H1 (cell line): Measurements from ENCODE around the gene CNPY2. TPM values are rescaled to one million over a fixed set of nuclear protein-coding genes. Genes with fewer than 3 reads are reported as not detected.

Experiments
- CTCF ChIA-PET: fragments of 300-600 bp; sonication (Branson Sonifier 250); formaldehyde crosslinking; loops from one replicate; lab custom pipeline; 2021; ENCODE audit not compliant: partially characterized antibody; lab: Charles Lee
- POLR2A ChIA-PET: fragments of 300-600 bp; sonication (Branson Sonifier 250); formaldehyde crosslinking; loops from one replicate; lab custom pipeline; 2021; ENCODE audit warnings: inconsistent platforms; ENCODE audit not compliant: partially characterized antibody; lab: Charles Lee
- DNase-seq, 2 experiments: peaks; one replicate each; pipeline versions ENCODE4 v3.0.0 to v3.0.0-alpha.2; 2010 to 2022; ENCODE audit warnings: low spot score in 2 of 2, low read depth in 1 of 2, mixed read lengths in 1 of 2
- FAIRE-seq: peaks from 2 replicates; lab custom pipeline; 2011; peaks lifted over from hg19 to GRCh38; lab: Jason Lieb, UNC
- H2AFZ ChIP-seq: 2 replicates; pipeline ENCODE4 v1.8.1; 2012; ENCODE audit warnings: low read length, inconsistent platforms
- H2AK5ac ChIP-seq: 2 replicates; pipeline ENCODE4 v1.6.1; 2013; ENCODE audit warnings: low read depth, low read length
- H2BK120ac ChIP-seq: replicated peaks from 2 replicates; pipeline ENCODE3; 2013; ENCODE audit warnings: low read depth, low read length, inconsistent platforms
- H2BK12ac ChIP-seq: 2 replicates; pipeline ENCODE4 v1.6.1; 2013; ENCODE audit warnings: low read depth, low read length
- H2BK15ac ChIP-seq: 2 replicates; pipeline ENCODE4 v1.6.1; 2013; ENCODE audit warnings: low read length
- H2BK20ac ChIP-seq: 2 replicates; pipeline ENCODE4 v1.6.1; 2013; ENCODE audit warnings: low read length
- H2BK5ac ChIP-seq: 2 replicates; pipeline ENCODE4 v1.6.1; 2013; ENCODE audit warnings: low read depth, low read length
- H3K14ac ChIP-seq: 2 replicates; pipeline ENCODE4 v1.6.1; 2013; ENCODE audit warnings: inconsistent platforms; ENCODE audit not compliant: insufficient read length
- H3K18ac ChIP-seq: 2 replicates; pipeline ENCODE4 v1.6.1; 2013; ENCODE audit warnings: low read length; ENCODE audit errors: extremely low read depth
- H3K23ac ChIP-seq: 2 replicates; pipeline ENCODE4 v1.6.1; 2013; ENCODE audit warnings: inconsistent platforms; ENCODE audit not compliant: insufficient read length
- H3K23me2 ChIP-seq: 2 replicates; pipeline ENCODE4 v1.6.1; 2013; ENCODE audit warnings: low read depth, low read length
- H3K27ac ChIP-seq: 2 replicates; pipeline ENCODE4 v1.6.1; 2011; ENCODE audit warnings: low read depth, low read length, inconsistent platforms
- H3K27me3 ChIP-seq, 4 experiments: replicated peaks in 1 of 4; 1 replicate in 1 of 4; 2 replicates in 3 of 4; pipeline versions ENCODE4 v1.6.1 to v1.8.1; 2011 to 2013; ENCODE audit warnings: low read length in 3 of 4, mild to moderate bottlenecking in 3 of 4, inconsistent platforms in 2 of 4, mixed read lengths in 2 of 4, moderate library complexity in 1 of 4; ENCODE audit not compliant: control insufficient read depth in 3 of 4, insufficient read depth in 3 of 4; ENCODE audit errors: extremely low read depth in 1 of 4
- H3K36me3 ChIP-seq, 4 experiments: 2 replicates each; pipeline versions ENCODE4 v1.6.1 to v1.8.1; 2011 to 2013; ENCODE audit warnings: mild to moderate bottlenecking in 4 of 4, low read length in 3 of 4, moderate library complexity in 2 of 4, control low read depth in 1 of 4, inconsistent platforms in 1 of 4; ENCODE audit not compliant: insufficient read depth in 4 of 4, control insufficient read depth in 2 of 4
- H3K4ac ChIP-seq: replicated peaks from 2 replicates; pipeline ENCODE3; 2013; ENCODE audit warnings: low read length, low read depth, mixed read lengths, inconsistent platforms; ENCODE audit not compliant: insufficient read length
- H3K4me1 ChIP-seq, 4 experiments: replicated peaks in 1 of 4; 1 replicate in 1 of 4; 2 replicates in 3 of 4; pipeline versions ENCODE4 v1.6.1 to v1.8.1; 2011 to 2013; ENCODE audit warnings: low read length in 3 of 4, inconsistent platforms in 2 of 4, mixed read lengths in 1 of 4; ENCODE audit not compliant: insufficient read depth in 4 of 4, control insufficient read depth in 3 of 4
- H3K4me2 ChIP-seq, 2 experiments: 2 replicates each; pipeline versions ENCODE4 v1.6.1 to v1.8.1; 2011 to 2013; ENCODE audit warnings: low read depth in 2 of 2, low read length in 2 of 2, control low read depth in 1 of 2, inconsistent platforms in 1 of 2, mild to moderate bottlenecking in 1 of 2; ENCODE audit not compliant: insufficient read depth in 1 of 2
- H3K4me3 ChIP-seq, 4 experiments: fragments of 200-600, 300-600 bp in 1 of 4; sonication (generic), shearing (Covaris generic), sonication (Bioruptor Twin) in 1 of 4; 2 replicates each; pipeline versions ENCODE4 v1.5.1 to v1.8.1; 2011 to 2016; ENCODE audit warnings: low read length in 4 of 4, low read depth in 3 of 4, control low read depth in 2 of 4, inconsistent platforms in 2 of 4, mild to moderate bottlenecking in 2 of 4, mixed read lengths in 1 of 4, moderate library complexity in 1 of 4; ENCODE audit not compliant: insufficient read depth in 2 of 4; ENCODE audit errors: extremely low read depth in 1 of 4
- H3K56ac ChIP-seq: replicated peaks from 2 replicates; pipeline ENCODE3; 2013; ENCODE audit warnings: low read depth, mild to moderate bottlenecking, mixed read lengths, low read length, inconsistent platforms; ENCODE audit not compliant: insufficient read length
- H3K79me1 ChIP-seq: 2 replicates; pipeline ENCODE4 v1.6.1; 2013; ENCODE audit warnings: low read depth, low read length, control low read depth
- H3K79me2 ChIP-seq, 2 experiments: 2 replicates each; pipeline versions ENCODE4 v1.6.1 to v1.8.1; 2012 to 2013; ENCODE audit warnings: low read length in 2 of 2, mild to moderate bottlenecking in 2 of 2, inconsistent platforms in 1 of 2; ENCODE audit not compliant: insufficient read depth in 2 of 2, control insufficient read depth in 1 of 2
- H3K9ac ChIP-seq, 4 experiments: replicated peaks in 1 of 4; 1 replicate in 1 of 4; 2 replicates in 3 of 4; pipeline versions ENCODE4 v1.6.1 to v1.8.1; 2011 to 2013; ENCODE audit warnings: low read depth in 3 of 4, low read length in 3 of 4, control low read depth in 2 of 4, mild to moderate bottlenecking in 2 of 4, moderate library complexity in 2 of 4, inconsistent platforms in 1 of 4; ENCODE audit errors: extremely low read depth in 1 of 4
- H3K9me3 ChIP-seq, 2 experiments: 2 replicates each; pipeline versions ENCODE4 v1.6.1 to v1.8.1; 2012 to 2013; ENCODE audit warnings: mild to moderate bottlenecking in 2 of 2, moderate library complexity in 2 of 2, control low read depth in 1 of 2, inconsistent platforms in 1 of 2, low read depth in 1 of 2, low read length in 1 of 2, mixed read lengths in 1 of 2; ENCODE audit not compliant: insufficient read depth in 2 of 2
- H4K20me1 ChIP-seq, 2 experiments: replicated peaks in 1 of 2; 2 replicates each; pipeline versions ENCODE3 to v1.8.1; 2011 to 2013; ENCODE audit warnings: inconsistent platforms in 2 of 2, low read length in 2 of 2, mild to moderate bottlenecking in 1 of 2; ENCODE audit not compliant: insufficient read depth in 2 of 2, control insufficient read depth in 1 of 2
- H4K5ac ChIP-seq: 2 replicates; pipeline ENCODE4 v1.6.1; 2013; ENCODE audit warnings: low read length, low read depth, mixed read lengths, inconsistent platforms; ENCODE audit not compliant: insufficient read length
- H4K8ac ChIP-seq: 2 replicates; pipeline ENCODE4 v1.8.0; 2013; ENCODE audit warnings: mild to moderate bottlenecking, moderate library complexity, low read length, inconsistent platforms; ENCODE audit not compliant: insufficient read depth; ENCODE audit errors: extremely low read depth
- H4K91ac ChIP-seq: replicated peaks from 2 replicates; pipeline ENCODE3; 2013; ENCODE audit warnings: low read length, mixed read lengths, inconsistent platforms; ENCODE audit not compliant: insufficient read length
- CHD1 ChIP-seq: IDR thresholded peaks from 2 replicates; pipeline ENCODE4 v1.6.1; 2012; ENCODE audit warnings: low read depth, low read length, improper control_type of control experiment
- WGBS, 2 experiments: shearing (Covaris generic) in 1 of 2; methylation state at CpG; one replicate each; pipeline versions ENCODE4 v1.1.6 to v1.1.7; 2013 to 2015; ENCODE audit warnings: low lambda C conversion rate in 2 of 2, mixed read lengths in 2 of 2, inconsistent platforms in 1 of 2, low coverage in 1 of 2, missing lambda C conversion rate in 1 of 2; ENCODE audit not compliant: insufficient replicate concordance in 2 of 2, insufficient coverage in 1 of 2, insufficient read length in 1 of 2; ENCODE audit errors: extremely low coverage in 1 of 2, missing lambda C conversion rate in 1 of 2; 5-methylcytosine and 5-hydroxymethylcytosine counted together
- polyA plus RNA-seq, 7 experiments: library from polyadenylated mRNA; depleted of rRNA in 3 of 7; stranded (reverse) in 5 of 7; unstranded in 2 of 7; fragments of >200 nt in 5 of 7; fragments of 200-250 nt in 2 of 7; gene quantifications; 1 replicate in 5 of 7; 2 replicates in 1 of 7; 4 replicates in 1 of 7; pipeline versions ENCODE4 v1.2.1 to v1.2.3, GENCODE V29; 2011 to 2013; ENCODE audit warnings: missing spikeins in 2 of 7, mixed read lengths in 2 of 7
- total RNA-seq: library from RNA; stranded (reverse); fragmentation: NEBNext Ultra II Directional; extraction: Animal tissue kit (Norgen Biotek cat#: 25700); gene quantifications from 2 replicates; pipeline ENCODE4 v1.2.1, GENCODE V29; 2021

The CNPY2 gene
- total and polyA plus RNA-seq, 2 of the 8 experiments (the other 6 are each of a cell fraction or from before 2014, with no cell fraction given), result 203 to 281 TPM

DNA sequence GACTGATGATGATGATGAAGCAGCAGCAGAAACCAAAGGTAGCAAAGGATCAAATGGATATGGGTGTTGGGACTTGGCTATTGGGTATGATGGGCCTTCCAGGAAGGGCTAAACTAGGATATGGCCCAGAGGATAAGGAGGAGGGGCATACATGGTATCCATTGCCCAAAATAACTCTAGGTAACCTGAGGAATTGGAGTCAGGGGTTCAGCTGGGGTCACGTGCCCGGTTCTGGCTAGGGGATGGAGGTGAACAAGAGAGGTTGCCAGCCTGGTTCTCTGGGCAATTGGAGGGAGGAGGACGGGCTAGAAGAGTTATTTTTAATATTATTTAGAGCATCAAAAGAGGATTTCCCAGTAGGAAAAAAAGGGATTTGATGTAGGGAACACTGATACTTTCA, 54.9 kb downstream of the CNPY2 start:
- 89% methylated on average over 3 of the region's 3 CpGs; no CpG with 5 or more reads in 1 of the 2 experiments for WGBS, 2 experiments
- H3K9ac ChIP-seq, result no peak overlapping the region
- no peak overlapping the region for H4K91ac ChIP-seq
- CTCF ChIA-PET, result interaction anchor here (0.5 to 1.5 kb wide), 8 partner anchors 10 to 400 kb away, joined by 3 to 4 read pairs (median 3); partner anchors contain the start of gene CNPY2
- no peak overlapping the region for H3K23ac ChIP-seq
- no peak overlapping the region for H2BK20ac ChIP-seq
- H2AK5ac ChIP-seq, result no peak overlapping the region
- H3K4me1 ChIP-seq, result peaks cover 8 to 17% (median 13%) of the 10 kb centered on the region in 4 experiments
- H3K4me2 ChIP-seq, result no peak overlapping the region
- H3K4ac ChIP-seq, result no peak overlapping the region
- H3K14ac ChIP-seq, result no peak overlapping the region
- FAIRE-seq, result no peak
- DNase-seq, result no peak
- H3K79me2 ChIP-seq, result peaks cover 0 to 8% of the 10 kb centered on the region in 2 experiments; a peak in 1 of 4 replicates
- POLR2A ChIA-PET, result interaction anchor here (1.3 kb wide), 1 partner anchor 40 kb away, joined by 3 read pairs; the partner anchor contains the start of gene RNF41
- H3K27ac ChIP-seq, result no peak overlapping the region
- no peak overlapping the region for H4K5ac ChIP-seq
- no peaks in the 10 kb centered on the region for H3K27me3 ChIP-seq
- peaks cover 7% of the 10 kb centered on the region for H3K79me1 ChIP-seq
- H4K8ac ChIP-seq, result no peak overlapping the region
- no peak overlapping the region for H2BK120ac ChIP-seq
- H2AFZ ChIP-seq, result no peak overlapping the region
- no peak overlapping the region for H2BK5ac ChIP-seq
- H2BK12ac ChIP-seq, result no peak overlapping the region
- H3K4me3 ChIP-seq, result no peak overlapping the region
- peaks cover 0 to 6% (median 0%) of the 10 kb centered on the region in 4 experiments; a peak in 2 of 8 replicates for H3K36me3 ChIP-seq
- no peak overlapping the region for H3K18ac ChIP-seq
- H3K56ac ChIP-seq, result no peak overlapping the region
- no peak overlapping the region for H2BK15ac ChIP-seq
- H4K20me1 ChIP-seq, result peaks cover 4 to 6% of the 10 kb centered on the region in 2 experiments
- H3K9me3 ChIP-seq, result no peaks in the 10 kb centered on the region
- peaks cover 11% of the 10 kb centered on the region; the same call in 1 of the 2 replicates for H3K23me2 ChIP-seq
- TF ChIP-seq CHD1, result no peak
